Ascending aorta (tissue), 2 donors: ENCODE measurements around the gene MTG2. TPM values are rescaled to one million over a fixed set of nuclear protein-coding genes. Genes with fewer than 3 reads are reported as not detected.

ENCODE experiments used
- DNase-seq, 2 donors: peaks; one replicate each; pipeline ENCODE4 v3.0.0-alpha.2; 2019; ENCODE audit warnings: low spot score in 2 of 2
- H3K27ac ChIP-seq, 2 donors: fragments of 200-600 bp; sonication (generic); one replicate each; pipeline ENCODE4 v1.5.1; 2016 to 2017; ENCODE audit warnings: mild to moderate bottlenecking in 1 of 2
- H3K27me3 ChIP-seq: fragments of 200-600 bp; sonication (generic); one replicate; pipeline ENCODE4 v1.5.1; 2017
- H3K36me3 ChIP-seq, 2 donors: fragments of 200-600 bp; sonication (generic); one replicate each; pipeline ENCODE4 v1.5.1; 2016
- H3K4me1 ChIP-seq, 2 donors: fragments of 200-600 bp; sonication (generic); one replicate each; pipeline ENCODE4 v1.5.1; 2016 to 2017; ENCODE audit warnings: mild to moderate bottlenecking in 1 of 2
- H3K4me3 ChIP-seq, 2 donors: fragments of 200-600 bp; sonication (generic); one replicate each; pipeline ENCODE4 v1.5.1; 2016 to 2017; ENCODE audit warnings: mild to moderate bottlenecking in 1 of 2
- H3K9me3 ChIP-seq, 2 donors: fragments of 200-600 bp; sonication (generic); one replicate each; pipeline ENCODE4 v1.5.1; 2016
- CTCF ChIP-seq, 3 experiments: fragments of 200-600 bp in 2 of 3; fragments of 450-650 bp in 1 of 3; sonication (generic) in 2 of 3; IDR thresholded peaks; one replicate each; pipeline ENCODE4 v1.5.1; 2016 to 2019; ENCODE audit warnings: antibody characterized with exemption in 3 of 3, mild to moderate bottlenecking in 1 of 3, moderate library complexity in 1 of 3
- intact Hi-C: fragments of 100-400 bp; cut with DNase I; formaldehyde crosslinking; loops from one replicate; pipeline ENCODE4 v1.15.1; 2023
- total RNA-seq: library from RNA; depleted of rRNA; stranded (reverse); fragments of >200 nt; gene quantifications from one replicate; pipeline ENCODE4 v1.1.0, GENCODE V29; 2016

MTG2 gene
- total RNA-seq, 1 donor from 2014 or later, result 14.5 TPM

DNA sequence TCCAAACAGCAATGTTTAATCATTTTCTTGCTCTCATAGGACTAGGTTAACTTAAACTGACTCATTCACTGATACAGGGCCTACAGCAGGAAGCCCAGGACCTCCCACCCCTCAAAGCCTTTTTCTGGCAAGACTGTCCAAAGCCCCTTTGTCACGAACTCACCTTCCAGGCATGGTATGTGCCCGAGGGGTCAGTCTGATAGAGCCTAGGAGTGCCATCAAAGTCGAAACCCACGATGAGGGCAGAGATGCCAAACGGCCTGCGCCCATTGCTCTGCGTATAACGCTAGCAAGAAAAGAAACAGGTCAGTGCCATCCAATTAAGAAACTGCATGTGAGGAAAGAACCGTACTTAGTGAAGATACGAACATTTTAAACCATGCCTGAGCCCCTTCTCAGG lies 43.9 kb upstream of the MTG2 start:
- Histone ChIP-seq H3K4me3 (no peak overlapping the region), H3K27me3 (no peaks in the 10 kb centered on the region), H3K27ac (no peak overlapping the region), H3K4me1 (peaks cover 9 to 19% of the 10 kb centered on the region in 2 donors), H3K9me3 (no peaks in the 10 kb centered on the region), H3K36me3 (peaks cover 37 to 66% of the 10 kb centered on the region in 2 donors)
- no peak for TF ChIP-seq CTCF (IDR thresholded peaks at IDR 0.05)
- intact Hi-C loops, result no loop called here
- DNase-seq, result no peak

- no peak for DNase-seq
- no peak for TF ChIP-seq CTCF (IDR thresholded peaks at IDR 0.05)
- Histone ChIP-seq H3K4me3 (no peak overlapping the region), H3K27ac (no peak overlapping the region), H3K4me1 (peaks cover 9 to 20% of the 10 kb centered on the region in 2 donors), H3K27me3 (no peaks in the 10 kb centered on the region), H3K9me3 (no peaks in the 10 kb centered on the region), H3K36me3 (peaks cover 36 to 59% of the 10 kb centered on the region in 2 donors)
- intact Hi-C loops, result loop anchor here (5.0 to 10.0 kb wide), 2 partner anchors 235 to 658 kb away; partner anchors contain the start of gene MRGBP
Measured at GRCh38 chr20:62139636-62140035, 43.2 kb upstream of the MTG2 start.

- intact Hi-C loops, result loop anchor here (5.0 to 10.0 kb wide), 2 partner anchors 234 to 656 kb away; partner anchors contain the start of gene MRGBP
- H3K4me1 ChIP-seq, result peaks cover 9 to 31% of the 10 kb centered on the region in 2 donors
Measured at GRCh38 chr20:62141043-62141396, 41.8 kb upstream of the MTG2 start.

DNA sequence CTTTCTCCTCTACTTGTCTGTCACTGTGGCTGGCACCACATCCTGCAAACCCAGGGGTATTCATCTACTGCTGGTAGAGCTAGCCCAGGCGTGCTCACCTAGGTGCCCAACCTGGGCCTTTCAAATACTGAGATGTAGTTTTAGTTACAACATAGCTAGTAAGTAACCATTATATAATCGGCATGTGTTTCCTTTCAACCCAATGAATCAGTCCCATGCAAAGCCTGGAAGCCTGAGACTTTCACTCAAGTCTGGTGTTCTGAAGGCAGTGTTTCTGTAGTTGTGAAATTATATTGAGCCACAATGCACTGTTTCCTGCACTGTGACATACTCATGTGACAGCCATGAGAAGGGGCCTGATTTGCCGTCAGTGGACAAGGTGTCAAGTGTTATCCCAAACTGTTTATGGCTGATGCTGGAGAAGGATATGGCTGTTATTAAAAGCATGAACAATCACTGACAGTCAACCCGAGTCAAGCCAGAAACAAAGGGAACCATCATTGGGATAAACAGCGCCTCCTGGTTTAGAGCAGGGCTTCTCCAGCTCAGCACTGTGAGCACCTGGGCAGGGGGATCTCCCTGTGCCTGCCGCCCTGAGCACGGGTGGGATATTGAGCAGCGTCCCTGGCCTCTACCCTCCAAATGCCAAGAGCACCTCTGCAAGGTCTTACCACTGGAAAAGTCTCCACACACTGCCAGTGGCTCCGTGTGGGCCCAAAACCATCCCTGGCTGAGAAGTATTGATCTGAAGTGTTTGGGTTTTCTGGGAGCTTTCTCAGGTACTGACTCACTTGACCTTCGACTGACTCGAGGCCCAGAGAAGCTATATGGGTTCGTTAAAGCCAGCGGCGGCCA lies 41.2 kb upstream of the MTG2 start:
- H3K27me3 ChIP-seq, result no peaks in the 10 kb centered on the region
- H3K9me3 ChIP-seq, result no peaks in the 10 kb centered on the region
- peak overlapping the region; percentile 91 to 99 for H3K4me3 ChIP-seq
- peak overlapping the region; percentile 92 to 97 for H3K27ac ChIP-seq
- intact Hi-C loops, result loop anchor here (2.0 to 10.0 kb wide), 3 partner anchors 97 to 656 kb away; partner anchors contain the start of genes MRGBP and OSBPL2
- TF ChIP-seq CTCF (IDR thresholded peaks at IDR 0.05), result peak in 1 of 3 experiments; percentile 14
- H3K36me3 ChIP-seq, result peaks cover 36 to 39% of the 10 kb centered on the region in 2 donors
- H3K4me1 ChIP-seq, result peaks cover 9 to 31% of the 10 kb centered on the region in 2 donors
- no peak for DNase-seq

More at GRCh38 chr20:62141043-62141396, 41.8 kb upstream of the MTG2 start:
- no peak for TF ChIP-seq CTCF (IDR thresholded peaks at IDR 0.05)
- H3K4me3 ChIP-seq, result peak overlapping the region in 1 of 2 donors; percentile 99
- H3K27ac ChIP-seq, result peak overlapping the region in 1 of 2 donors; percentile 1
- peaks cover 36 to 45% of the 10 kb centered on the region in 2 donors for H3K36me3 ChIP-seq
- H3K9me3 ChIP-seq, result no peaks in the 10 kb centered on the region
- H3K27me3 ChIP-seq, result no peaks in the 10 kb centered on the region
- no peak for DNase-seq

- Histone ChIP-seq H3K27ac (peak overlapping the region; percentile 92 to 97), H3K4me3 (peak overlapping the region; percentile 91 to 99), H3K27me3 (no peaks in the 10 kb centered on the region), H3K36me3 (peaks cover 30 to 32% of the 10 kb centered on the region in 2 donors), H3K4me1 (peaks cover 9 to 31% of the 10 kb centered on the region in 2 donors), H3K9me3 (no peaks in the 10 kb centered on the region)
- peak in 1 of 2 donors; percentile 67 for DNase-seq
- TF ChIP-seq CTCF (IDR thresholded peaks at IDR 0.05), result peak in 1 of 3 experiments; percentile 16
- intact Hi-C loops, result loop anchor here (1.0 to 10.0 kb wide), 5 partner anchors 20 to 655 kb away; partner anchors contain the start of genes LSM14B, MRGBP and OSBPL2
Measured at GRCh38 chr20:62142252-62143080, 40.4 kb upstream of the MTG2 start.
